Adrenal gland (tissue), 5 donors: ENCODE results near the gene WNT7A.

ENCODE experiments used
- CTCF ChIP-seq, 6 experiments: fragments of 450-650 bp in 4 of 6; fragments of 200-600 bp in 2 of 6; sonication (generic) in 1 of 6; IDR thresholded peaks; 1 replicate in 5 of 6; 2 replicates in 1 of 6; pipeline versions ENCODE4 v1.5.1 to v1.8.0; 2016 to 2021; ENCODE audit warnings: antibody characterized with exemption in 6 of 6, mild to moderate bottlenecking in 2 of 6, moderate library complexity in 1 of 6
- POLR2A ChIP-seq, 2 donors: fragments of 450-650 bp; IDR thresholded peaks; one replicate each; pipeline ENCODE4 v1.6.1; 2017; ENCODE audit warnings: antibody characterized with exemption in 2 of 2, mild to moderate bottlenecking in 2 of 2, moderate library complexity in 1 of 2
- donor health status: DM: no; HTN: no; CAD: no.

GRCh38 chr3:13877911-13878280 lies 2.0 kb downstream of the WNT7A start:
- TF ChIP-seq CTCF (IDR thresholded peaks at IDR 0.05) (no peak), POLR2A (IDR thresholded peaks at IDR 0.05) (no peak)
